Lower leg skin (tissue), 4 donors: ENCODE measurements around the gene LITAF. TPM values are rescaled to one million over a fixed set of nuclear protein-coding genes. Genes with fewer than 3 reads are reported as not detected.
"Not testable (repeated sequence)": the region's sequence is repeated elsewhere in the genome, so short reads cannot be mapped to it uniquely, and the experiment has no call there.

Experiments
- DNase-seq, 2 donors: peaks; one replicate each; pipeline ENCODE4 v3.0.0-alpha.2; 2019; ENCODE audit warnings: low spot score in 2 of 2
- H3K4me3 ChIP-seq: fragments of 200-600 bp; sonication (generic); 2 replicates; pipeline ENCODE4 v1.5.1; 2017; ENCODE audit warnings: mild to moderate bottlenecking, low read depth; ENCODE audit not compliant: poor library complexity, severe bottlenecking
- CTCF ChIP-seq, 3 donors: fragments of 450-650 bp; IDR thresholded peaks; one replicate each; pipeline ENCODE4 v1.5.1; 2016; ENCODE audit warnings: antibody characterized with exemption in 3 of 3, mild to moderate bottlenecking in 3 of 3, moderate library complexity in 2 of 3
- POLR2A ChIP-seq, 2 donors: fragments of 450-650 bp; IDR thresholded peaks; one replicate each; pipeline ENCODE4 v1.6.1; 2016 to 2017; ENCODE audit warnings: antibody characterized with exemption in 2 of 2, mild to moderate bottlenecking in 1 of 2, moderate library complexity in 1 of 2
- WGBS, 2 donors: methylation state at CpG; one replicate each; pipeline ENCODE4 v1.1.5; 2018; 5-methylcytosine and 5-hydroxymethylcytosine counted together
- intact Hi-C: fragments of 100-400 bp; cut with DNase I; formaldehyde crosslinking; loops from one replicate; pipeline ENCODE4 v1.15.0; 2023; ENCODE audit warnings: low total_unique reads
- total RNA-seq, 4 donors: library from RNA; depleted of rRNA; stranded (reverse); fragments of >200 nt; gene quantifications; one replicate each; pipeline ENCODE4 v1.1.0, GENCODE V29; 2016

The LITAF gene
- total RNA-seq, 4 donors from 2014 or later: 54.9 to 84.2 (median 67.7) TPM

GRCh38 chr16:11521055-11521454, 65.7 kb downstream of the LITAF start:
- no peak for TF ChIP-seq CTCF (IDR thresholded peaks at IDR 0.05)
- 91 to 94% methylated on average over 1 of the region's 1 CpG for WGBS, 2 donors
- no peak overlapping the region for H3K4me3 ChIP-seq
- intact Hi-C loops: no loop called here
- no peak for DNase-seq

- H3K4me3 ChIP-seq: no peak overlapping the region
- DNase-seq: no peak
- intact Hi-C loops: no loop called here
- TF ChIP-seq CTCF (IDR thresholded peaks at IDR 0.05): no peak
- no peak for TF ChIP-seq POLR2A (IDR thresholded peaks at IDR 0.05)
- WGBS, 2 donors: 93 to 98% methylated on average over 10 of the region's 10 CpGs
These were observed 66.3 kb downstream of the LITAF start for GRCh38 chr16:11520442-11520841.

GRCh38 chr16:11517961-11518360, 68.8 kb downstream of the LITAF start:
- H3K4me3 ChIP-seq: no peak overlapping the region
- TF ChIP-seq CTCF (IDR thresholded peaks at IDR 0.05) (no peak), POLR2A (IDR thresholded peaks at IDR 0.05) (no peak)
- intact Hi-C loops: no loop called here
- DNase-seq: no peak
- WGBS, 2 donors: 77 to 78% methylated on average over 5 of the region's 5 CpGs

GRCh38 chr16:11515540-11516430, 70.9 kb downstream of the LITAF start:
- DNase-seq: no peak
- TF ChIP-seq CTCF (IDR thresholded peaks at IDR 0.05) (no peak), POLR2A (IDR thresholded peaks at IDR 0.05) (no peak)
- no peak overlapping the region for H3K4me3 ChIP-seq
- WGBS, 2 donors: 76 to 86% methylated on average over 13 of the region's 13 CpGs
- intact Hi-C loops: no loop called here

- 81 to 88% methylated on average over 5 to 14 of the region's 14 CpGs for WGBS, 2 donors
- TF ChIP-seq POLR2A (IDR thresholded peaks at IDR 0.05) (no peak), CTCF (IDR thresholded peaks at IDR 0.05) (no peak)
- H3K4me3 ChIP-seq: no peak overlapping the region
- no peak for DNase-seq
- intact Hi-C loops: no loop called here
These were observed 72.4 kb downstream of the LITAF start for GRCh38 chr16:11514283-11514682.

- intact Hi-C loops: not testable (repeated sequence)
These were observed 73.4 kb downstream of the LITAF start for GRCh38 chr16:11513366-11513765.

More at GRCh38 chr16:11513366-11513765, 73.4 kb downstream of the LITAF start:
- 93% methylated on average over 13 of the region's 13 CpGs for WGBS, 2 donors
- not testable (repeated sequence) for DNase-seq, H3K4me3 ChIP-seq
